HG02943 (cell line): Measurements from ENCODE around the gene PI3.

Source experiments
- ATAC-seq: cut with Tn5 transposase; IDR thresholded peaks from one replicate; pipeline ENCODE4 v1.9.1; 2021; ENCODE audit warnings: mild to moderate bottlenecking, low read depth, moderate library complexity; ENCODE audit not compliant: unreplicated experiment

The PI3 gene

DNA sequence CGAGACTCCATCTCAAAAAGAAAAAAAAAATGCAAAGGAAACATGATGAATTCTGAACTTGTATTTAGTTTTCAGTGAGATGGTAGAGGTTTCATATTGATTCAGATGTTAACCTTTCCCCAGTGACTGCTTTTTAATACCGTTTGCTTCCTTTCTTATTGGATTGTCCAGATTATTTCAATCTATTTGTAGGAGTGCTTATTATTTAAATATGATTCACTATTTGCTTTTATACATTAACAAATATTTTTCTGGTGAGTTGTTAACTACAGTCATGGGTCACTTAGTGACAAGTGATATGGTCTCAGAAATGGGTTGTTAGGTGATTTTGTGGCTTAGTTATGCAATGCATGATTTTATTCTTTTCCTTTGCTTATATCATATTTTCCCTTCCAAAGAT lies 8.4 kb downstream of the PI3 start:
- ATAC-seq, result no peak

DNA sequence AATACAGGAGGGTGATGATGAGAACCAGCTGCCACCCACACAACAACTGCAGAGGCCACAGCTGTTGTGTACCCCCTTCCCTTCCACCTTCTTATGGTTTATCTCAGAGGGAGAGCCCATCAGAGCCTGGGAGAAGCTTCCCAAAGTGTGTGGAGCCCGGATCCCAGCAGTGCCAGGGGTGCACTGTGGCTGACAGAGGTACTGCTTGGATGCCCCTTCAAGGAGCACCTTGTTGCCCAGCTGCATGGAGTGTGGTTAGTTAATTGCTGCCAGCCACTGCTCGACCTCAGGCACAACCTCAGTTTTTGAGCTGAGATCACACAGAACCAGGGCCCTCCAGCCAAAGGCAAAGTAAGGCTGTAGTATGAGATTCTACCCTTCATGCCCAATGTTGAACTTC lies 13.0 kb downstream of the PI3 start:
- no peak for ATAC-seq

DNA sequence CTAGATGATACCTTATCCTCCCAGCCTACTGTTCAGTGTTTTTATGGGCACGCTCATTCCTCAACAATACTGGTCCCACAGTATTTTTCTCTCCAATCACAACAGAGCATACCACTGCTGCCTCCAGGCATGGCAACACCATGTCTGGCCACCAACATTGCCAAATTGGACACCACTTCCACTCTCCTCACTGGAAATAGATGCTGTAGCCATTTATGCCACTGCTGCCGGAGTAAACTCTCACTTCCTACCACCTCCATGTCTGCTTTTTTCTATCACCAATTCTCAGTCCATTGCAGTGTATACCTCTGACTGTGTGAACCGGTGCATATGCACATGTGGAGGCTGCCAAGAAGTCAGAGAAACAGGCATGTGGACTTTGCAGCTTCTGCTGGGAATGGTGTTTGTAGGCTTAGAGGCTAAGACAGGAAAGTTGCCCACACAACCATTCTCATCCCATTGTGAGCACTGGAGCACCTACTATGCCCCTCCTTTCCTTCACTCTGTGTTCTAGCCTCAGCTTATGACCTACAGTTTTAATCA lies 14.4 kb downstream of the PI3 start:
- ATAC-seq, result no peak

DNA sequence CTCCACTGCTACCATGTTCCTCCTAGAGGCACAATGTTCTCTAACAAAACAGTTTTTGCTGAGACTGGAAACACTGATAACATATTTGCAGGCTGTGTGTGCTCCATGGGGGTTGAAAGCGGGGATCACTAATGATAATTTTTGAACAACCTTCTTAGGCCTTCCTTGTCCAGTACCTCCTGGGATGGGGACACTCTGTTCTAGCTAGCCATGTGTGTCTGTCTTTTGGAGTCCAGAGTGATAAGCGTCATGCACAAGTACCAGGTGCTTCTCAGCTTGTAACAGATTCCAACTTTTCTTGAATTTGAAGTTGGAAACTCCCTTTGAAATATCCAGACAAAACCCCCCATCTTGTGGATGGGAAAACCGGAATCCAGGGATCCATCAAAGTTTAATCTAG lies 15.2 kb downstream of the PI3 start:
- no peak for ATAC-seq

DNA sequence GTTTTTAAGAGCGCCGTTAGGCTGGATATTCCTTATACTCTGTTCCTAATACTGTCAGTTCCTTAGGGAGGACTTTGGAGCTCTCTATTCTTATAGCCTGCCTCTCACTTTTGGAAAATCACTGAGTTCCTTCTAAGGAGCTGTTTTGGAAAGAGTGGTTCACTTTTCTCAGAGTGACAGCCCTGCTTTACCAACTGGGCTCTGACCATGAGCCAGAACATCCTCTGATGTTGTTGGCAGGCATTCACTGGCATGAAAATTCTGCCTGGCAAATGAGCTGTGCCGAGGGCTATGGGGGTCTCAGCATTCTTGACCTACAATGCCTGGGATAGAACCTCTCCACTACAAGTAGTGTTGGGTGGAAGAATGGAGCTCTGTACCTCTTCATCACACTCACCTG lies 17.2 kb downstream of the PI3 start:
- ATAC-seq, result no peak

DNA sequence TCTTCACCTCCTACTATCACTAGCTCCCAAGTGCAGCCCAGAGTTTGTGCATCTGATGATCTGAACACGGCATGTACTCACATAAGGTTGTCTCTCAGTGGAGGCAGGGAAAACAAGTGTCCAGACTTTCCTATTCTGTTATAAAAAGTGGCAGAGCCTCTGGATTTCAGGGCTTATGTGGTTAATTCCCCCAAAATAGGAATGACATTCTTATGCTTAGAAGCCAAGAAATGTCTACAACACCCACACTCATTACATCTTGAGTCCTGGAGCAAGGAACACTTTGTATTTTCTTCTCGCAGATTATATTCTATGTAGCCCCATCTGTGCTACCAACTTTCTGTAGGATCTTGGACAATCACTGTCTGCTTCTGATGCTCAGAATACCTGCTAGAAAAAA lies 18.6 kb downstream of the PI3 start:
- no peak for ATAC-seq

DNA sequence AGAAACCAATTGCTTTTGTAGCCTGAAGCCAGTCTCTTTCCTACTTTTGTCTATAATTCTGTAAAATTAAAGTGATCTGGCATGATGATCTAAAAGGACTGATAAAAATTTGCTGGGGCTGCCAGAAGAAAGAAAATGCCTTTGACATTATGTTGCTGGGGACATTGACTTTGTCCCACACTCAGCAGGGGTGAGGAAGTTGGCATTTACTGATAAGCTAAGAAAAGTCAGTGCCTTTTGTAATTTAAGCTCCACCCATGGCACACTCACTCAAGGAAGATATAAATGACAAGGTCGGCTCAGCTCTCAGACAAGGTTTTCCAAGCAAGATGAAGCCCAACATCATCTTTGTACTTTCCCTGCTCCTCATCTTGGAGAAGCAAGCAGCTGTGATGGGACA lies 32.0 kb downstream of the PI3 start, which contains the start of gene SEMG1:
SEMG1 (plus strand) TSS at position 309 of the 400 bp plus-strand sequence; CDS start at position 330, 21 bp downstream.
- no peak for ATAC-seq

DNA sequence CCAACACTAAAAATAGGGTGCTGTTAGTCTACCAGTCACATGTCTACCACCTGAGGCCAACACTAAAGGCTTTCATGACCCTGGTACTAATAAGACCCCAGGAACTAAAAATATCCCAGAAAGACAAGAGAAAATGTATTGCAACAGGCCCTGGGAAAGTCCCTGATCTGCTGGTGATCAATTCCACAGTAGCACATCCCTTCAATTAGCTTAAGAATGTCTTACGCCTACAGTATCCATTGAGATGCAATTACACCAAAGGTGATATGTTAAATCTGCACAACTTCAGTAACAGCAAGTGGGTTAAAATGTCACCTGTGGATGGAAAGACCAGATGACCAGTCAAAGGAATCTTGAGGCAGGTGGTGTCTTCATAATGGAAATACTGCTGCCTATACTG lies 35.2 kb downstream of the PI3 start:
- ATAC-seq, result no peak

DNA sequence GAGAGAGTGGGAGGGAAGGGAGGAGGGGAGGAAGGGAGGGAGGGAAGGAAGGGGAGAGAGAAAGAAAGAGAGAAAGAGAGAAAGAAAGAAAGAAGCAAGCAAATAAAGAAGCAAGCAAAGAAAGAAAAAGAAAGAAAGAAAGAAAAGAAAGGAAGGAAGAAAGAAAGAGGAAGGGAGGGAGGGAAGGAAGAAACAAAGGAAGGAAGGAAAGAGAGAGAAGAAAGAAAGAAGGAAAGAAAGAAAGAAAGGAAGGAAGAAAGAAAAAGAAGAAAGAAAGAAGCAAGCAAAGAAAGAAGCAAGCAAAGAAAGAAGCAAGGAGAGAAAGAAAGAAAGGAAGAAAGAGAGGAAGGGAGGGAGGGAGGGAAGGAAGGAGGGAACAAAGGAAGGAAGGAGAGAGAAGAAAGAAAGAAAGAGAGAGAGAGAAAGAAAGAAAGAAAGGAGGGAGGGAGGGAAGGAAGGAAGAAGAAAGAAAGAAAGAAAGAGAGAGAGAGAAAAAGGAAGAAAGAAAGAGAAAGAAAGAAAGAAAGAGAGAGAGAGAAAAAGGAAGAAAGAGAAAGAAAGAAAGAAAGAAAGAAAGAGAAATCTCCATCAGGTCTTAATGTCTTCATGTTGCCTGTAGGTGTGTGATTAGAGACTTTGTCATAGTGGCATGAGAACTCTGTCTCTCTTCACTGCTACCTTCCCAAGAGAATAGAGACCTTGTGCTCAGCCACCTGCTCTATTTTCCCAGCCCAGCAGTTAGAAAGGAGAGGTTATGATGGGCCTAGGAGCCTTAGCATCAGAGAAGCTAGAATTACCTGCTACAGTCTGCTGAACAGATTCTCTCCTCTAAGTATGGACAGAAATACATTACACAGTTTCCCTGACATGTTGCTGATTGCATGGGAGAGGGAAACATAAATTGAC lies 37.1 kb downstream of the PI3 start:
- ATAC-seq, result no peak

DNA sequence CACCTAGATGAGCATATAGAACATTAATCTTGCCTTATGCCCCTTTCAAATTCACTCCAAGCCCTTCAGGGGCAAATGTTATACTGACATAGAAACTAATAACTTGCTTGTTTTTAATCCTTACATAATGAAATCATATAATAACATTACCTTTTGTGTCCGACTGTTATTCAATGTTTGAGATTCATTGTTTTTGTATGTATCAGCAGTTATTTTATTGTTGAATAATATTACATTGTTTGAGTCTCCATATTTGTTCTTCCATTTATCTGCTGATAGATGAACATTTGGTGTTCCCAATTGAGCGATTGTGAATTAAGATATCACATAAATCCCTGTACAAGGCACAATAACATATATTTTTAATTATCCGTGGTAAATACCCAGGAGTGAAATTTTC lies 38.1 kb downstream of the PI3 start:
- no peak for ATAC-seq

DNA sequence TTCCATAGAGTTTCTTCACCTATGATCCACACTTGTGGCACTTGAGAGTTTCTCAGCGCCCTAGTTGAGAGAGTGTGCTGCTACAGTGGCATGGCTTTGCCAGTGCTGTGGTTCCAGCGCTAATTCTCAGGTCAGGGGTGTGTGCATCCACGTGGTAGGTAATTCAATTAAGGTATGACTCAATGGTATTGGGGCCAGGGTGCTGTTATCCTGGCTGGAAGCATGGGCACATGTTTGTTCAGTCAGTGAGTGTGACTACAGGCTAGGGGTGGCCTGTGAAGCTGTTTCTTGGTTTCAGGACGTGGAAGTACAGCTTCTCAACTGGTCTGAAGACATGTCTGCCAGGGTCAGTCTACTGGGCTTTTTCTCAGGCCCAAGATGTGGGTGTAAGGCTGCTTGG lies 43.4 kb downstream of the PI3 start:
- no peak for ATAC-seq

DNA sequence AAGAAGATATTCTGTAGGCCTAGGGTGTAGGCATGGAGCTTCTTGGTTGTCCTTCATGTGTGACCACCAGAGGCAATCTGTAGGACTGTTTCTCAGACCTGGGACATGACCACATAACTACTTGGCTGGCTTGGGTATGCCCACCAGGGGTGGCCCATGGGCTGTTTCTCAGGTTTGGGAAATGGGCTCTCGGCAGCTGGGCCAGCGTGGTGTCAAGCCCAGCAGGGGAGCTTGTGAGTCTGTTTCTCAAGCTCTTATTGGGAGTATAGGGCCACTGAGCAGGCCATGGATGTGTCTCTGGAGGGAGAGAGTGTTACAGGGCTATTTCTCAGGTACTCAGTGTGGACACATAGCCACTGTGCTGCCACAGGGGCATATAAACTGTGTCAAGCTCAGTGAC lies 43.9 kb downstream of the PI3 start:
- ATAC-seq, result no peak

DNA sequence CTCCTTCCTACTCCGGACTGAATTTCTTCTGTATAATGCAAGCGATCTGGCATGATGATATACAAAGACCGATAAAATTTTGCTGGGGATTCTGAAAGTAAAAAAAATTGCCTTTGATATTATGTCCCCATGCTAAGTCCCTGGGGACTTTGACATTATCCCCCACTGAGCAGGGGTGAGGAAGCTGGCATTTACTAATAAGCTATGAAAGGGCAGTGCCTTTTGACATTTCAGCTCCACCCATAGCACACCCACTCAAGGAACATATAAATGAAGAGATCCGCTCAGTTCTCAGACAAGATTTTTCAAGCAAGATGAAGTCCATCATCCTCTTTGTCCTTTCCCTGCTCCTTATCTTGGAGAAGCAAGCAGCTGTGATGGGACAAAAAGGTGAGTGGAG lies 46.4 kb downstream of the PI3 start, which contains the start of gene SEMG2:
SEMG2 (plus strand) TSS at position 298 of the 400 bp plus-strand sequence; CDS start at position 315, 17 bp downstream.
- no peak for ATAC-seq

DNA sequence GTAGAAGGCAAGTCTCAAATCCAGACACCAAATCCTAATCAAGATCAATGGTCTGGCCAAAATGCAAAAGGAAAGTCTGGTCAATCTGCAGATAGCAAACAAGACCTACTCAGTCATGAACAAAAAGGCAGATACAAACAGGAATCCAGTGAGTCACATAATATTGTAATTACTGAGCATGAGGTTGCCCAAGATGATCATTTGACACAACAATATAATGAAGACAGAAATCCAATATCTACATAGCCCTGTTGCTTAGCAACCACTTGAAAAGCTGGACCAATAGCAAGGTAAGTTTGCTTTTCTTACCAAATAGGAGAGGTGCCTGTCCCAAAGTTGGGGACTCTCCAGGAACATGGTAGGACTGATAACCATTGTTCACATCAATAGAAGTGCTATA lies 48.4 kb downstream of the PI3 start:
- no peak for ATAC-seq
